SK-N-SH (cell line): ENCODE data around the gene MGAT5.

Experiments
- RAD21 ChIP-seq: IDR thresholded peaks from 2 replicates; pipeline ENCODE4 v1.6.1; 2012; ENCODE audit warnings: mild to moderate bottlenecking, low read length
- TF ChIP-seq, protein P1 (sequence below): IDR thresholded peaks from 2 replicates; pipeline ENCODE4 v1.4.0; 2012; ENCODE audit warnings: low read depth, borderline replicate concordance
- TF ChIP-seq, protein P2 (sequence below): fragments of 200-600 bp; sonication (generic); IDR thresholded peaks from 2 replicates; pipeline ENCODE4 v1.6.1; 2017; ENCODE audit warnings: antibody characterized with exemption, mild to moderate bottlenecking, moderate library complexity

DNA sequence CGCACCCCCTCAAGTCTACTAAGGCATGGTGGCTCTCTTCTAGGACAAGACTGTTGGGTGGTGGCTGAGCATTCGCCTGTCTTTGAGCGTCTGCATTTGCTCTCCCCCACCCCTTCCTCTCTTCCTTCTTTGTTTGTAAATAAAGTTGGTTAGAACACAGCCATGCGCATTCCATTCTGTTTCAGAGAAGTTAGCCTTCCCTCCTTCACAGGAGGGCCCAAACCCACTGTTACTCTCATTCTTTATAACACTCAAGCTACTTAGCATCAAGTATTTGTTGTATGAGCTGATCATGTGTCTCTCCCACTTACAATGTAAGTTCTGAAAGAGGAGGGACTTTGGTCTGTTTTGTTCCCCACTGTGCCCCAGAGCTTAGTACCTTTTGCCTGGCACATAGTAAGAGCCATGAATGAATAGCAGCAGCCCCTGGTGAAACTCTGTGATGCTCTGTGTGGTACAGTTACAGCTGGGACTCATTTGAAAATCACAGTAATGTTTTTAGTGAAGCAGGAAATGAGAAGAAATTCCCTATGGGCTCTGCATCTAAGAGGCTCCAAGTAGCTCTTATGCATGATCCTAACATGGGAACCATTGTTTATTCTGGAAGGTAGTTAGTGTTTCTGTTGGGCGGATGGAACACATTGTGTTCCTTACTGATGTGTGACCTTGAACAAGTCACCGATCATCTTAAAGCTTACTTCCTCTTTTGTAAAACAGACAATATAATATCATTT is 7.7 kb downstream of the MGAT5 start:
- TF ChIP-seq, protein P1, sequence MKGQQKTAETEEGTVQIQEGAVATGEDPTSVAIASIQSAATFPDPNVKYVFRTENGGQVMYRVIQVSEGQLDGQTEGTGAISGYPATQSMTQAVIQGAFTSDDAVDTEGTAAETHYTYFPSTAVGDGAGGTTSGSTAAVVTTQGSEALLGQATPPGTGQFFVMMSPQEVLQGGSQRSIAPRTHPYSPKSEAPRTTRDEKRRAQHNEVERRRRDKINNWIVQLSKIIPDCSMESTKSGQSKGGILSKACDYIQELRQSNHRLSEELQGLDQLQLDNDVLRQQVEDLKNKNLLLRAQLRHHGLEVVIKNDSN, result no peak
- TF ChIP-seq, protein P2, sequence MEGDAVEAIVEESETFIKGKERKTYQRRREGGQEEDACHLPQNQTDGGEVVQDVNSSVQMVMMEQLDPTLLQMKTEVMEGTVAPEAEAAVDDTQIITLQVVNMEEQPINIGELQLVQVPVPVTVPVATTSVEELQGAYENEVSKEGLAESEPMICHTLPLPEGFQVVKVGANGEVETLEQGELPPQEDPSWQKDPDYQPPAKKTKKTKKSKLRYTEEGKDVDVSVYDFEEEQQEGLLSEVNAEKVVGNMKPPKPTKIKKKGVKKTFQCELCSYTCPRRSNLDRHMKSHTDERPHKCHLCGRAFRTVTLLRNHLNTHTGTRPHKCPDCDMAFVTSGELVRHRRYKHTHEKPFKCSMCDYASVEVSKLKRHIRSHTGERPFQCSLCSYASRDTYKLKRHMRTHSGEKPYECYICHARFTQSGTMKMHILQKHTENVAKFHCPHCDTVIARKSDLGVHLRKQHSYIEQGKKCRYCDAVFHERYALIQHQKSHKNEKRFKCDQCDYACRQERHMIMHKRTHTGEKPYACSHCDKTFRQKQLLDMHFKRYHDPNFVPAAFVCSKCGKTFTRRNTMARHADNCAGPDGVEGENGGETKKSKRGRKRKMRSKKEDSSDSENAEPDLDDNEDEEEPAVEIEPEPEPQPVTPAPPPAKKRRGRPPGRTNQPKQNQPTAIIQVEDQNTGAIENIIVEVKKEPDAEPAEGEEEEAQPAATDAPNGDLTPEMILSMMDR, result no peak
- TF ChIP-seq RAD21, result no peak
